GM06990 (cell line): ENCODE measurements around the gene DHX32.

Experiments used
- DNase-seq: peaks from one replicate; pipeline ENCODE4 v3.0.0-alpha.2; 2011; ENCODE audit not compliant: insufficient read length; ENCODE audit errors: extremely low read depth
- H3K27me3 ChIP-seq: replicated peaks from 2 replicates; pipeline ENCODE4 v1.6.0; 2011; ENCODE audit warnings: low read length; ENCODE audit not compliant: control insufficient read depth, insufficient read depth
- H3K36me3 ChIP-seq: 2 replicates; pipeline ENCODE4 v1.5.1; 2011; ENCODE audit warnings: low read length; ENCODE audit not compliant: control insufficient read depth, insufficient read depth
- H3K4me3 ChIP-seq: replicated peaks from 2 replicates; pipeline ENCODE4 v1.5.1; 2011; ENCODE audit warnings: low read depth, mild to moderate bottlenecking, control low read depth, low read length
- CTCF ChIP-seq: IDR thresholded peaks from 2 replicates; pipeline ENCODE4 v1.5.1; 2011; ENCODE audit warnings: low read length, control low read depth, mild to moderate bottlenecking, inconsistent platforms; ENCODE audit not compliant: insufficient read depth, poor library complexity, severe bottlenecking

DHX32 gene

GRCh38 chr10:125811251-125811650 lies 69.8 kb downstream of the DHX32 start:
- no peak for DNase-seq
- peaks cover 12% of the 10 kb centered on the region for H3K36me3 ChIP-seq
- H3K27me3 ChIP-seq: no peaks in the 10 kb centered on the region
- TF ChIP-seq CTCF: no peak
- H3K4me3 ChIP-seq: no peak overlapping the region

- H3K4me3 ChIP-seq: no peak overlapping the region
- H3K27me3 ChIP-seq: no peaks in the 10 kb centered on the region
- no peak for TF ChIP-seq CTCF
- DNase-seq: no peak
- peaks cover 14% of the 10 kb centered on the region for H3K36me3 ChIP-seq
Measured at GRCh38 chr10:125808047-125808446, 73.0 kb downstream of the DHX32 start.

- Histone ChIP-seq H3K27me3 (no peaks in the 10 kb centered on the region), H3K36me3 (peaks cover 14% of the 10 kb centered on the region), H3K4me3 (no peak overlapping the region)
- no peak for DNase-seq
- TF ChIP-seq CTCF: no peak
Measured at GRCh38 chr10:125802739-125803138, 78.4 kb downstream of the DHX32 start.

- no peak for TF ChIP-seq CTCF
- Histone ChIP-seq H3K36me3 (peaks cover 15% of the 10 kb centered on the region), H3K27me3 (no peaks in the 10 kb centered on the region), H3K4me3 (no peak overlapping the region)
- no peak for DNase-seq
Measured at GRCh38 chr10:125802131-125802530, 79.0 kb downstream of the DHX32 start.

- Histone ChIP-seq H3K36me3 (peaks cover 13% of the 10 kb centered on the region), H3K4me3 (no peak overlapping the region), H3K27me3 (no peaks in the 10 kb centered on the region)
- no peak for TF ChIP-seq CTCF
- DNase-seq: no peak
Measured at GRCh38 chr10:125801574-125801973, 79.5 kb downstream of the DHX32 start.

- Histone ChIP-seq H3K4me3 (no peak overlapping the region), H3K36me3 (peaks cover 18% of the 10 kb centered on the region), H3K27me3 (no peaks in the 10 kb centered on the region)
- no peak for TF ChIP-seq CTCF
- no peak for DNase-seq
Measured at GRCh38 chr10:125799451-125800182, 81.5 kb downstream of the DHX32 start.
